ENCODE data around the gene PARP16. TPM values are rescaled to one million over a fixed set of nuclear protein-coding genes. Genes with fewer than 3 reads are reported as not detected.
"Not testable (repeated sequence)": the region's sequence is repeated elsewhere in the genome, so short reads cannot be mapped to it uniquely, and the experiment has no call there.

The PARP16 gene
- total RNA-seq, 2 experiments from 2014 or later = 16.2 to 16.8 TPM

- H3K4me1 Mint-ChIP-seq (ENCODE audit: low read depth) = peaks cover 14% of the 10 kb centered on the region
- no peak overlapping the region for H3K4me3 Mint-ChIP-seq
- H3K27ac Mint-ChIP-seq = no peak overlapping the region
- H3K36me3 Mint-ChIP-seq (ENCODE audit: low read depth) = peaks cover 5% of the 10 kb centered on the region
- intact Hi-C loops (cut with micrococcal nuclease) = no loop called here
- no peaks in the 10 kb centered on the region for H3K9me3 Mint-ChIP-seq
- H3K27me3 Mint-ChIP-seq (ENCODE audit: low read depth) = no peaks in the 10 kb centered on the region
- CTCF ChIA-PET = interaction anchor here (0.9 to 1.0 kb wide), 2 partner anchors 9 to 13 kb away, joined by 3 read pairs; no protein-coding TSS in a partner anchor
- no peak for DNase-seq
Observed at GRCh38 chr15:65245096-65245856, 41.4 kb downstream of the PARP16 start.

GRCh38 chr15:65244638-65245037 lies 42.0 kb downstream of the PARP16 start:
- H3K4me3 Mint-ChIP-seq = no peak overlapping the region
- peaks cover 7% of the 10 kb centered on the region for H3K4me1 Mint-ChIP-seq (ENCODE audit: low read depth)
- CTCF ChIA-PET = no interaction called here
- H3K36me3 Mint-ChIP-seq (ENCODE audit: low read depth) = peaks cover 5% of the 10 kb centered on the region
- H3K27me3 Mint-ChIP-seq (ENCODE audit: low read depth) = no peaks in the 10 kb centered on the region
- no peak for DNase-seq
- intact Hi-C loops (cut with micrococcal nuclease) = no loop called here
- no peak overlapping the region for H3K27ac Mint-ChIP-seq
- no peaks in the 10 kb centered on the region for H3K9me3 Mint-ChIP-seq

- H3K27ac Mint-ChIP-seq = not testable (repeated sequence)
Observed at GRCh38 chr15:65236443-65236842, 50.2 kb downstream of the PARP16 start.

GRCh38 chr15:65233696-65234095 lies 53.0 kb downstream of the PARP16 start:
- H3K36me3 Mint-ChIP-seq (ENCODE audit: low read depth) = no peaks in the 10 kb centered on the region
- H3K27me3 Mint-ChIP-seq (ENCODE audit: low read depth) = no peaks in the 10 kb centered on the region
- CTCF ChIA-PET = no interaction called here
- DNase-seq = no peak
- H3K9me3 Mint-ChIP-seq = no peaks in the 10 kb centered on the region
- intact Hi-C loops (cut with micrococcal nuclease) = no loop called here
- peaks cover 3% of the 10 kb centered on the region for H3K4me1 Mint-ChIP-seq (ENCODE audit: low read depth)
- H3K27ac Mint-ChIP-seq = no peak overlapping the region
- H3K4me3 Mint-ChIP-seq = no peak overlapping the region

More at GRCh38 chr15:65236443-65236842, 50.2 kb downstream of the PARP16 start:
- CTCF ChIA-PET = interaction anchor here (1.1 kb wide), 1 partner anchor 10 kb away, joined by 3 read pairs; no protein-coding TSS in a partner anchor
- H3K4me1 Mint-ChIP-seq (ENCODE audit: low read depth); H3K9me3 Mint-ChIP-seq; H3K4me3 Mint-ChIP-seq; H3K27me3 Mint-ChIP-seq (ENCODE audit: low read depth); DNase-seq; intact Hi-C loops (cut with micrococcal nuclease); H3K36me3 Mint-ChIP-seq (ENCODE audit: low read depth): not testable (repeated sequence)

- no peak overlapping the region for H3K4me3 Mint-ChIP-seq
- intact Hi-C loops (cut with micrococcal nuclease) = no loop called here
- no peak for DNase-seq
- no peak overlapping the region for H3K27ac Mint-ChIP-seq
- no peaks in the 10 kb centered on the region for H3K27me3 Mint-ChIP-seq (ENCODE audit: low read depth)
- peaks cover 3% of the 10 kb centered on the region for H3K4me1 Mint-ChIP-seq (ENCODE audit: low read depth)
- H3K9me3 Mint-ChIP-seq = no peaks in the 10 kb centered on the region
- no peaks in the 10 kb centered on the region for H3K36me3 Mint-ChIP-seq (ENCODE audit: low read depth)
- CTCF ChIA-PET = no interaction called here
Observed at GRCh38 chr15:65232520-65232919, 54.2 kb downstream of the PARP16 start.

GRCh38 chr15:65231306-65231705 lies 55.4 kb downstream of the PARP16 start:
- no peak overlapping the region for H3K4me3 Mint-ChIP-seq
- H3K27me3 Mint-ChIP-seq (ENCODE audit: low read depth) = no peaks in the 10 kb centered on the region
- no peak for DNase-seq
- intact Hi-C loops (cut with micrococcal nuclease) = no loop called here
- H3K36me3 Mint-ChIP-seq (ENCODE audit: low read depth) = no peaks in the 10 kb centered on the region
- no peaks in the 10 kb centered on the region for H3K9me3 Mint-ChIP-seq
- H3K27ac Mint-ChIP-seq = no peak overlapping the region
- H3K4me1 Mint-ChIP-seq (ENCODE audit: low read depth) = peaks cover 3% of the 10 kb centered on the region
- CTCF ChIA-PET = no interaction called here

GRCh38 chr15:65226901-65227300 lies 59.8 kb downstream of the PARP16 start:
- H3K27me3 Mint-ChIP-seq (ENCODE audit: low read depth); H3K4me3 Mint-ChIP-seq; DNase-seq; H3K4me1 Mint-ChIP-seq (ENCODE audit: low read depth); intact Hi-C loops (cut with micrococcal nuclease); H3K27ac Mint-ChIP-seq; H3K36me3 Mint-ChIP-seq (ENCODE audit: low read depth); CTCF ChIA-PET; H3K9me3 Mint-ChIP-seq: not testable (repeated sequence)

- Mint-ChIP-seq H3K4me3 (no peak overlapping the region), H3K27me3 (ENCODE audit: low read depth) (no peaks in the 10 kb centered on the region), H3K9me3 (no peaks in the 10 kb centered on the region), H3K27ac (no peak overlapping the region), H3K36me3 (ENCODE audit: low read depth) (no peaks in the 10 kb centered on the region), H3K4me1 (ENCODE audit: low read depth) (no peaks in the 10 kb centered on the region)
- CTCF ChIA-PET = no interaction called here
- intact Hi-C loops (cut with micrococcal nuclease) = no loop called here
- DNase-seq = no peak
Observed at GRCh38 chr15:65226221-65226620, 60.5 kb downstream of the PARP16 start.

- DNase-seq = no peak
- intact Hi-C loops (cut with micrococcal nuclease) = no loop called here
- Mint-ChIP-seq H3K4me3 (no peak overlapping the region), H3K36me3 (ENCODE audit: low read depth) (no peaks in the 10 kb centered on the region), H3K27me3 (ENCODE audit: low read depth) (no peaks in the 10 kb centered on the region), H3K4me1 (ENCODE audit: low read depth) (peaks cover 4% of the 10 kb centered on the region), H3K9me3 (no peaks in the 10 kb centered on the region), H3K27ac (no peak overlapping the region)
- CTCF ChIA-PET = interaction anchor here (1.3 kb wide), 1 partner anchor 42 kb away, joined by 3 read pairs; no protein-coding TSS in a partner anchor
Observed at GRCh38 chr15:65223996-65224395, 62.7 kb downstream of the PARP16 start.

GRCh38 chr15:65222891-65223290 lies 63.8 kb downstream of the PARP16 start:
- no peak for DNase-seq
- Mint-ChIP-seq H3K36me3 (ENCODE audit: low read depth) (no peaks in the 10 kb centered on the region), H3K9me3 (no peaks in the 10 kb centered on the region), H3K27ac (no peak overlapping the region), H3K4me3 (no peak overlapping the region), H3K4me1 (ENCODE audit: low read depth) (peaks cover 8% of the 10 kb centered on the region), H3K27me3 (ENCODE audit: low read depth) (no peaks in the 10 kb centered on the region)
- CTCF ChIA-PET = interaction anchor here (1.2 kb wide), 1 partner anchor 24 kb away, joined by 3 read pairs; no protein-coding TSS in a partner anchor
- intact Hi-C loops (cut with micrococcal nuclease) = no loop called here

GRCh38 chr15:65221697-65222096 lies 65.0 kb downstream of the PARP16 start:
- intact Hi-C loops (cut with micrococcal nuclease) = no loop called here

GRCh38 chr15:65219137-65219536 lies 67.5 kb downstream of the PARP16 start:
- CTCF ChIA-PET = no interaction called here
- Mint-ChIP-seq H3K9me3 (no peaks in the 10 kb centered on the region), H3K27ac (no peak overlapping the region), H3K4me3 (no peak overlapping the region), H3K4me1 (ENCODE audit: low read depth) (peaks cover 11% of the 10 kb centered on the region), H3K27me3 (ENCODE audit: low read depth) (no peaks in the 10 kb centered on the region), H3K36me3 (ENCODE audit: low read depth) (no peaks in the 10 kb centered on the region)
- no peak for DNase-seq
- intact Hi-C loops (cut with micrococcal nuclease) = no loop called here

More at GRCh38 chr15:65221697-65222096, 65.0 kb downstream of the PARP16 start:
- peaks cover 11% of the 10 kb centered on the region for H3K4me1 Mint-ChIP-seq (ENCODE audit: low read depth)
- no peak overlapping the region for H3K4me3 Mint-ChIP-seq
- H3K27ac Mint-ChIP-seq = no peak overlapping the region
- no peaks in the 10 kb centered on the region for H3K27me3 Mint-ChIP-seq (ENCODE audit: low read depth)
- no peaks in the 10 kb centered on the region for H3K36me3 Mint-ChIP-seq (ENCODE audit: low read depth)
- CTCF ChIA-PET = interaction anchor here (1.2 kb wide), 1 partner anchor 25 kb away, joined by 3 read pairs; no protein-coding TSS in a partner anchor
- no peak for DNase-seq
- H3K9me3 Mint-ChIP-seq = no peaks in the 10 kb centered on the region

Data from activated naive CD4-positive, alpha-beta T cell treated with anti-CD3 and anti-CD28 coated beads for 36 hours (primary cell).